Keratinocyte (primary cell): ENCODE measurements around the gene FAM13A. TPM values are rescaled to one million over a fixed set of nuclear protein-coding genes. Genes with fewer than 3 reads are reported as not detected.

Experiments
- DNase-seq: peaks from one replicate; pipeline ENCODE4 v3.0.0-alpha.2; 2011; ENCODE audit warnings: low read depth, missing footprints, low spot score
- FAIRE-seq: peaks from 2 replicates; lab custom pipeline; 2011; peaks lifted over from hg19 to GRCh38; lab: Jason Lieb, UNC
- H2AFZ ChIP-seq: 2 replicates; pipeline ENCODE4 v1.6.0; 2012; ENCODE audit warnings: low read length, control low read depth, inconsistent platforms; ENCODE audit not compliant: control insufficient read depth
- H3K27ac ChIP-seq: 2 replicates; pipeline ENCODE4 v1.5.1; 2011; ENCODE audit warnings: low read length; ENCODE audit not compliant: control insufficient read depth, insufficient read depth
- H3K27me3 ChIP-seq: 3 replicates; pipeline ENCODE4 v1.6.0; 2011; ENCODE audit warnings: low read length; ENCODE audit not compliant: control insufficient read depth, insufficient read depth; ENCODE audit errors: extremely low read depth
- H3K36me3 ChIP-seq, 2 experiments: 2 replicates in 1 of 2; 3 replicates in 1 of 2; pipeline ENCODE4 v1.5.1; 2011; ENCODE audit warnings: low read length in 2 of 2, mild to moderate bottlenecking in 1 of 2; ENCODE audit not compliant: control insufficient read depth in 2 of 2, insufficient read depth in 2 of 2; ENCODE audit errors: extremely low read depth in 1 of 2
- H3K4me1 ChIP-seq: 3 replicates; pipeline ENCODE4 v1.5.1; 2011; ENCODE audit warnings: low read length; ENCODE audit not compliant: control insufficient read depth, insufficient read depth; ENCODE audit errors: extremely low read depth
- H3K4me2 ChIP-seq: 3 replicates; pipeline ENCODE4 v1.6.0; 2011; ENCODE audit warnings: low read depth, low read length; ENCODE audit not compliant: control insufficient read depth, insufficient read depth; ENCODE audit errors: extremely low read depth
- H3K4me3 ChIP-seq, 3 experiments: fragments of 200-600 bp in 1 of 3; sonication (generic) in 1 of 3; 2 replicates in 2 of 3; 3 replicates in 1 of 3; pipeline ENCODE4 v1.5.1; 2011 to 2016; ENCODE audit warnings: low read length in 3 of 3, mild to moderate bottlenecking in 3 of 3, control low read depth in 2 of 3, inconsistent platforms in 1 of 3, low read depth in 1 of 3, mixed read lengths in 1 of 3, mixed run types in 1 of 3, moderate library complexity in 1 of 3; ENCODE audit not compliant: control insufficient read depth in 2 of 3, insufficient read depth in 2 of 3; ENCODE audit errors: extremely low read depth in 1 of 3
- H3K79me2 ChIP-seq: 2 replicates; pipeline ENCODE4 v1.6.0; 2012; ENCODE audit warnings: low read length; ENCODE audit not compliant: control insufficient read depth, insufficient read depth
- H3K9ac ChIP-seq: 3 replicates; pipeline ENCODE4 v1.6.0; 2011; ENCODE audit warnings: low read length; ENCODE audit not compliant: control insufficient read depth, insufficient read depth; ENCODE audit errors: extremely low read depth
- H3K9me1 ChIP-seq: 3 replicates; pipeline ENCODE4 v1.6.0; 2011; ENCODE audit warnings: low read length; ENCODE audit not compliant: control insufficient read depth, insufficient read depth; ENCODE audit errors: extremely low read depth
- H3K9me3 ChIP-seq: 2 replicates; pipeline ENCODE4 v1.5.1; 2012; ENCODE audit warnings: low read depth, low read length; ENCODE audit not compliant: control insufficient read depth
- H4K20me1 ChIP-seq: 3 replicates; pipeline ENCODE4 v1.6.0; 2011; ENCODE audit warnings: low read length; ENCODE audit not compliant: control insufficient read depth, insufficient read depth; ENCODE audit errors: extremely low read depth
- CTCF ChIP-seq, 3 experiments: IDR thresholded peaks in 1 of 3; conservative IDR thresholded peaks in 1 of 3; optimal IDR thresholded peaks in 1 of 3; 2 replicates in 2 of 3; 3 replicates in 1 of 3; pipeline versions ENCODE3 to v1.5.1; 2011; ENCODE audit warnings: low read length in 3 of 3, mild to moderate bottlenecking in 3 of 3, moderate library complexity in 2 of 3, control low read depth in 1 of 3, inconsistent platforms in 1 of 3; ENCODE audit not compliant: insufficient read depth in 2 of 3; ENCODE audit errors: extremely low read depth in 1 of 3
- EZH2 ChIP-seq: IDR thresholded peaks from one replicate; pipeline ENCODE4 v1.6.1; 2012; ENCODE audit warnings: inconsistent platforms, mild to moderate bottlenecking, low read length, moderate library complexity
- dilution Hi-C: fragments of 300-500 bp; cut with MboI; formaldehyde crosslinking; loops from one replicate; pipeline ENCODE4 v1.7.0; 2020; ENCODE audit warnings: low sequenced_read_pairs; ENCODE audit not compliant: extremely low pct_ligation_motif_present
- polyA plus RNA-seq, 5 experiments: library from polyadenylated mRNA; depleted of rRNA in 3 of 5; stranded (reverse) in 3 of 5; stranded (forward) in 1 of 5; unstranded in 1 of 5; fragments of >200 nt; gene quantifications; 1 replicate in 1 of 5; 2 replicates in 3 of 5; 3 replicates in 1 of 5; pipeline versions ENCODE4 v1.2.1 to v1.2.3, GENCODE V29; 2011 to 2012; ENCODE audit warnings: missing spikeins in 2 of 5, low read depth in 1 of 5, low replicate concordance in 1 of 5

FAM13A gene
- polyA plus RNA-seq, 1 donor (not counting 4 experiments of a cell fraction or from before 2014, with no cell fraction given): 6.0 TPM

GRCh38 chr4:88859191-88859812, 197.7 kb downstream of the FAM13A start:
- Histone ChIP-seq H3K9me1 (no peaks in the 10 kb centered on the region), H2AFZ (no peak overlapping the region), H3K9ac (no peak overlapping the region), H3K27me3 (no peaks in the 10 kb centered on the region), H3K9me3 (no peaks in the 10 kb centered on the region), H3K4me3 (no peak overlapping the region), H3K36me3 (no peaks in the 10 kb centered on the region), H3K4me2 (no peak overlapping the region), H3K27ac (no peak overlapping the region), H4K20me1 (no peaks in the 10 kb centered on the region), H3K79me2 (no peaks in the 10 kb centered on the region), H3K4me1 (peaks cover 8% of the 10 kb centered on the region)
- FAIRE-seq (no peak), DNase-seq (no peak)
- dilution Hi-C loops: no loop called here
- TF ChIP-seq CTCF (optimal IDR thresholded peaks at IDR 0.05 in 1 of 3, IDR thresholded peaks at IDR 0.05 in 1 of 3, conservative IDR thresholded peaks at IDR 0.05 in 1 of 3; ENCODE audit: extremely low read depth in 1 of 3, insufficient read depth in 2 of 3, low read length in 3 of 3): no peak
- TF ChIP-seq EZH2: no peak

GRCh38 chr4:88858752-88859151, 198.2 kb downstream of the FAM13A start:
- dilution Hi-C loops: no loop called here
- H4K20me1 ChIP-seq: no peaks in the 10 kb centered on the region
- no peak overlapping the region for H2AFZ ChIP-seq
- H3K9me1 ChIP-seq: no peaks in the 10 kb centered on the region
- no peaks in the 10 kb centered on the region for H3K79me2 ChIP-seq
- TF ChIP-seq CTCF (optimal IDR thresholded peaks at IDR 0.05 in 1 of 3, IDR thresholded peaks at IDR 0.05 in 1 of 3, conservative IDR thresholded peaks at IDR 0.05 in 1 of 3; ENCODE audit: extremely low read depth in 1 of 3, insufficient read depth in 2 of 3, low read length in 3 of 3) (no peak), EZH2 (no peak)
- no peak overlapping the region for H3K27ac ChIP-seq
- no peaks in the 10 kb centered on the region for H3K27me3 ChIP-seq
- no peak overlapping the region for H3K9ac ChIP-seq
- no peak overlapping the region for H3K4me2 ChIP-seq
- H3K4me1 ChIP-seq: peaks cover 10% of the 10 kb centered on the region
- DNase-seq: no peak
- H3K36me3 ChIP-seq: no peaks in the 10 kb centered on the region
- no peak for FAIRE-seq
- no peak overlapping the region for H3K4me3 ChIP-seq
- no peaks in the 10 kb centered on the region for H3K9me3 ChIP-seq
